H1 (cell line): ENCODE results near the gene PARD3.

Source experiments
- SIN3A ChIP-seq, 2 experiments: IDR thresholded peaks in 1 of 2; conservative IDR thresholded peaks in 1 of 2; 2 replicates each; pipeline ENCODE4 v1.6.1; 2011 to 2012; ENCODE audit warnings: low read length in 2 of 2, improper control_type of control experiment in 1 of 2, low read depth in 1 of 2, mild to moderate bottlenecking in 1 of 2
- TF ChIP-seq, protein P1 (sequence below), 3 experiments: IDR thresholded peaks; 1 replicate in 2 of 3; 2 replicates in 1 of 3; pipeline versions ENCODE4 v1.5.1 to v1.6.1; 2011; ENCODE audit warnings: low read length in 3 of 3, mild to moderate bottlenecking in 3 of 3, inconsistent platforms in 2 of 3, low read depth in 1 of 3, moderate library complexity in 1 of 3; ENCODE audit not compliant: insufficient read depth in 1 of 3; ENCODE audit errors: control extremely low read depth in 1 of 3

DNA sequence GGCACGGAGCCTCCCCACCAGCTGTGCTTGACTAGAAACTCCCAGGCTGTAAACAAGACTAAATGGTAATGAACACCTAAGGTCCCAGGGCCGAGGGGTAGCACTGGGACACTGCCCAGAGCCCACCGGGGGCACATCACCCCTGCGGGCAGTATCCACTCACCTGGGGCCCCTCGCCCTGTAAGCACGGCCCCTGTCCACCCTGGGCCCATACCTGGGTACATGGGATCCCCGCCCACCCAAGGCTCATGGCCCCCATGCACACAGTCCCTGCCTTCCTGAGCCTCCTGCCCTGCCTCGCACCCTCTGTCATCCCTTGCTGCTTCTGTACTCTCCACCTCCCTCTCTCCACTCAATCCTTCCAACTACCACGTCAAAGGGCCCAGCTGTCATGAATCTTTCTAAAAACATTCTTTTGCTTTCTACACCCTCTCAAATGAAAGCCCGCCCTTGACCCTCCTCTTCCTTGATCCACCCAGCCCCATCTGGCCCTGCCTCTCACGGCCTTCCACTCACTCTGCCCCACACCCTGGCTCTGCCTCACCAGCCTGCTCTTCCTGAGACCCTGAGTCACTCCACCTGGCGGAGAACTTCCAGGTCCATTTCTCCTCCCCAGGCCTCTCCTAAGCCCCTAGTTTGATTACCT is 173.1 kb downstream of the PARD3 start:
- TF ChIP-seq, protein P1, sequence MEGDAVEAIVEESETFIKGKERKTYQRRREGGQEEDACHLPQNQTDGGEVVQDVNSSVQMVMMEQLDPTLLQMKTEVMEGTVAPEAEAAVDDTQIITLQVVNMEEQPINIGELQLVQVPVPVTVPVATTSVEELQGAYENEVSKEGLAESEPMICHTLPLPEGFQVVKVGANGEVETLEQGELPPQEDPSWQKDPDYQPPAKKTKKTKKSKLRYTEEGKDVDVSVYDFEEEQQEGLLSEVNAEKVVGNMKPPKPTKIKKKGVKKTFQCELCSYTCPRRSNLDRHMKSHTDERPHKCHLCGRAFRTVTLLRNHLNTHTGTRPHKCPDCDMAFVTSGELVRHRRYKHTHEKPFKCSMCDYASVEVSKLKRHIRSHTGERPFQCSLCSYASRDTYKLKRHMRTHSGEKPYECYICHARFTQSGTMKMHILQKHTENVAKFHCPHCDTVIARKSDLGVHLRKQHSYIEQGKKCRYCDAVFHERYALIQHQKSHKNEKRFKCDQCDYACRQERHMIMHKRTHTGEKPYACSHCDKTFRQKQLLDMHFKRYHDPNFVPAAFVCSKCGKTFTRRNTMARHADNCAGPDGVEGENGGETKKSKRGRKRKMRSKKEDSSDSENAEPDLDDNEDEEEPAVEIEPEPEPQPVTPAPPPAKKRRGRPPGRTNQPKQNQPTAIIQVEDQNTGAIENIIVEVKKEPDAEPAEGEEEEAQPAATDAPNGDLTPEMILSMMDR (IDR thresholded peaks at IDR 0.05; ENCODE audit: control extremely low read depth in 1 of 3, insufficient read depth in 1 of 3, low read depth in 1 of 3, low read length in 3 of 3), result no peak
- no peak for TF ChIP-seq SIN3A (conservative IDR thresholded peaks at IDR 0.05 in 1 of 2, IDR thresholded peaks at IDR 0.05 in 1 of 2; ENCODE audit: low read depth in 1 of 2, low read length in 2 of 2)
